Pons (tissue), 1 donor: ENCODE data around the gene CDO1.

Experiments used
- DNase-seq: peaks from one replicate; pipeline ENCODE4 v3.0.0-alpha.2; 2016; ENCODE audit warnings: low spot score

Gene CDO1

GRCh38 chr5:115785381-115786065, 30.9 kb downstream of the CDO1 start:
- DNase-seq: no peak

GRCh38 chr5:115778417-115778816, 38.0 kb downstream of the CDO1 start:
- DNase-seq: no peak

- no peak for DNase-seq
These were observed 39.5 kb downstream of the CDO1 start for GRCh38 chr5:115776989-115777388.

- DNase-seq: no peak
These were observed 40.5 kb downstream of the CDO1 start for GRCh38 chr5:115775999-115776398.

GRCh38 chr5:115774684-115775083, 41.8 kb downstream of the CDO1 start:
- no peak for DNase-seq

- DNase-seq: no peak
These were observed 43.6 kb downstream of the CDO1 start for GRCh38 chr5:115772731-115773475.

GRCh38 chr5:115770466-115770865, 46.0 kb downstream of the CDO1 start:
- no peak for DNase-seq

- no peak for DNase-seq
These were observed 49.0 kb downstream of the CDO1 start for GRCh38 chr5:115767424-115767823.

GRCh38 chr5:115766608-115767007, 49.9 kb downstream of the CDO1 start:
- DNase-seq: no peak

- no peak for DNase-seq
These were observed 58.1 kb downstream of the CDO1 start for GRCh38 chr5:115758356-115758755.

- no peak for DNase-seq
These were observed 60.8 kb downstream of the CDO1 start for GRCh38 chr5:115755675-115756074.
